Neuronal stem cell (in vitro differentiated cells): Measurements from ENCODE around the gene MAP3K14.
A peak's percentile ranks its signal among the peaks of the same experiment; 100 is the strongest.

ENCODE experiments used
- DNase-seq: peaks from one replicate; pipeline ENCODE4 v3.0.0-alpha.2; 2013; ENCODE audit warnings: low spot score
- H2AFZ ChIP-seq: one replicate; pipeline ENCODE4 v1.6.1; 2013; ENCODE audit warnings: mild to moderate bottlenecking, low read length, inconsistent platforms
- H2AK5ac ChIP-seq: 2 replicates; pipeline ENCODE4 v1.6.1; 2013; ENCODE audit warnings: low read depth, mild to moderate bottlenecking, inconsistent platforms, low read length, moderate library complexity, mixed read lengths
- H2BK120ac ChIP-seq: 2 replicates; pipeline ENCODE4 v1.6.1; 2013; ENCODE audit warnings: low read depth, mild to moderate bottlenecking, inconsistent platforms, low read length, moderate library complexity, mixed read lengths
- H2BK12ac ChIP-seq: one replicate; pipeline ENCODE4 v1.6.1; 2013; ENCODE audit warnings: low read length, inconsistent platforms
- H2BK15ac ChIP-seq: 2 replicates; pipeline ENCODE4 v1.6.1; 2013; ENCODE audit warnings: mild to moderate bottlenecking, low read length, inconsistent platforms, mixed read lengths
- H2BK5ac ChIP-seq: one replicate; pipeline ENCODE4 v1.6.1; 2013; ENCODE audit warnings: inconsistent platforms, mild to moderate bottlenecking, low read length, moderate library complexity
- H3K14ac ChIP-seq: one replicate; pipeline ENCODE4 v1.6.1; 2013; ENCODE audit warnings: low read length, inconsistent platforms
- H3K18ac ChIP-seq: 2 replicates; pipeline ENCODE4 v1.6.1; 2013; ENCODE audit warnings: low read length, inconsistent platforms
- H3K23ac ChIP-seq: 2 replicates; pipeline ENCODE4 v1.6.1; 2013; ENCODE audit warnings: low read depth, mild to moderate bottlenecking, mixed read lengths, low read length, inconsistent platforms; ENCODE audit not compliant: poor library complexity
- H3K27ac ChIP-seq: replicated peaks from 3 replicates; pipeline ENCODE4 v1.5.1; 2013; ENCODE audit warnings: low read length, inconsistent platforms
- H3K27me3 ChIP-seq, 3 experiments: 2 replicates each; pipeline ENCODE4 v1.6.1; 2013; ENCODE audit warnings: low read length in 3 of 3, mild to moderate bottlenecking in 2 of 3, inconsistent platforms in 1 of 3, low read depth in 1 of 3, mixed read lengths in 1 of 3, moderate library complexity in 1 of 3; ENCODE audit not compliant: control insufficient read depth in 3 of 3, insufficient read depth in 3 of 3
- H3K36me3 ChIP-seq, 2 donors: replicated peaks in 1 of 2; 2 replicates each; pipeline ENCODE4 v1.6.1; 2013; ENCODE audit warnings: low read length in 2 of 2; ENCODE audit not compliant: control insufficient read depth in 2 of 2, insufficient read depth in 2 of 2
- H3K4ac ChIP-seq: 2 replicates; pipeline ENCODE4 v1.6.1; 2013; ENCODE audit warnings: inconsistent platforms, mild to moderate bottlenecking, low read length, moderate library complexity
- H3K4me1 ChIP-seq, 2 donors: 1 replicate in 1 of 2; 2 replicates in 1 of 2; pipeline ENCODE4 v1.6.1; 2013; ENCODE audit warnings: low read length in 2 of 2, low read depth in 1 of 2; ENCODE audit not compliant: control insufficient read depth in 2 of 2, insufficient read depth in 1 of 2
- H3K4me2 ChIP-seq: one replicate; pipeline ENCODE4 v1.6.1; 2013; ENCODE audit warnings: mild to moderate bottlenecking, low read length, inconsistent platforms; ENCODE audit not compliant: insufficient read depth, poor library complexity, severe bottlenecking
- H3K4me3 ChIP-seq, 2 donors: 2 replicates each; pipeline ENCODE4 v1.5.1; 2013; ENCODE audit warnings: low read length in 2 of 2, mild to moderate bottlenecking in 2 of 2, inconsistent platforms in 1 of 2, moderate library complexity in 1 of 2
- H3K79me1 ChIP-seq: one replicate; pipeline ENCODE4 v1.6.1; 2013; ENCODE audit warnings: low read depth, mild to moderate bottlenecking, inconsistent platforms, low read length, moderate library complexity
- H3K9ac ChIP-seq: one replicate; pipeline ENCODE4 v1.6.1; 2013; ENCODE audit warnings: mild to moderate bottlenecking, low read depth, low read length, inconsistent platforms; ENCODE audit not compliant: poor library complexity
- H3K9me3 ChIP-seq, 2 donors: replicated peaks in 1 of 2; 2 replicates each; pipeline versions ENCODE3 to v1.6.1; 2013; ENCODE audit warnings: low read length in 2 of 2, mild to moderate bottlenecking in 2 of 2, inconsistent platforms in 1 of 2, low read depth in 1 of 2, mixed read lengths in 1 of 2, moderate library complexity in 1 of 2; ENCODE audit not compliant: control insufficient read depth in 2 of 2, insufficient read depth in 1 of 2
- H4K8ac ChIP-seq: one replicate; pipeline ENCODE4 v1.6.1; 2013; ENCODE audit warnings: low read depth, mild to moderate bottlenecking, inconsistent platforms, low read length, moderate library complexity
- H4K91ac ChIP-seq: one replicate; pipeline ENCODE4 v1.6.1; 2013; ENCODE audit warnings: low read length, low read depth, mild to moderate bottlenecking, inconsistent platforms; ENCODE audit not compliant: poor library complexity
- WGBS, 2 donors: extraction: QIAGEN DNeasy Blood & Tissue Kit; methylation state at CpG; one replicate each; pipeline ENCODE4 v1.1.7; 2013; ENCODE audit warnings: missing lambda C conversion rate in 2 of 2, mixed read lengths in 1 of 2; ENCODE audit not compliant: insufficient read length in 2 of 2, insufficient replicate concordance in 1 of 2; ENCODE audit errors: extremely low coverage in 2 of 2; 5-methylcytosine and 5-hydroxymethylcytosine counted together

MAP3K14 gene

GRCh38 chr17:45247429-45248131 is 69.2 kb downstream of the MAP3K14 start:
- Histone ChIP-seq H3K18ac (peak overlapping the region; percentile 99), H4K91ac (no peak overlapping the region), H3K79me1 (peaks cover 6% of the 10 kb centered on the region), H2AK5ac (peak overlapping the region; percentile 94), H2BK120ac (peak overlapping the region; percentile 73), H3K9ac (peak overlapping the region; percentile 90), H3K4me3 (peak overlapping the region; percentile 62 to 94), H3K23ac (peak overlapping the region; percentile 83), H3K9me3 (peaks cover 0 to 7% of the 10 kb centered on the region in 2 donors), H2AFZ (peak overlapping the region; percentile 100), H3K14ac (peak overlapping the region; percentile 90), H3K4ac (no peak overlapping the region), H3K4me2 (peak overlapping the region; percentile 87), H3K4me1 (peaks cover 5 to 12% of the 10 kb centered on the region in 2 donors), H3K36me3 (peaks cover 0 to 4% of the 10 kb centered on the region in 2 donors), H2BK15ac (peak overlapping the region; percentile 81), H2BK12ac (no peak overlapping the region), H2BK5ac (peak overlapping the region; percentile 94), H3K27me3 (peaks cover 0 to 51% (median 0%) of the 10 kb centered on the region in 3 experiments), H4K8ac (no peak overlapping the region), H3K27ac (peak overlapping the region; percentile 96)
- peak; percentile 94 for DNase-seq
- no CpG with 5 or more reads among the region's 61 CpGs for WGBS, 2 donors

- peak; percentile 64 for DNase-seq
- Histone ChIP-seq H4K8ac (no peak overlapping the region), H3K4me3 (peak overlapping the region; percentile 62 to 86), H3K9ac (peak overlapping the region; percentile 90), H2BK12ac (no peak overlapping the region), H3K4me2 (peak overlapping the region; percentile 87), H4K91ac (no peak overlapping the region), H3K23ac (peak overlapping the region; percentile 38), H2AFZ (peak overlapping the region; percentile 100), H3K27ac (peak overlapping the region; percentile 96), H3K27me3 (peaks cover 0 to 58% (median 0%) of the 10 kb centered on the region in 3 experiments), H2BK15ac (peak overlapping the region; percentile 81), H3K9me3 (peaks cover 0 to 7% of the 10 kb centered on the region in 2 donors), H3K4me1 (peaks cover 5 to 15% of the 10 kb centered on the region in 2 donors), H2BK5ac (peak overlapping the region; percentile 94), H3K79me1 (peaks cover 6% of the 10 kb centered on the region), H2AK5ac (peak overlapping the region; percentile 86), H3K14ac (peak overlapping the region; percentile 97), H3K36me3 (peaks cover 0 to 4% of the 10 kb centered on the region in 2 donors), H2BK120ac (peak overlapping the region; percentile 73), H3K18ac (peak overlapping the region; percentile 99), H3K4ac (no peak overlapping the region)
- no CpG with 5 or more reads among the region's 33 CpGs for WGBS, 2 donors
These were observed 69.9 kb downstream of the MAP3K14 start for GRCh38 chr17:45246861-45247428.

GRCh38 chr17:45246338-45246737 is 70.5 kb downstream of the MAP3K14 start:
- Histone ChIP-seq H3K27me3 (peaks cover 0 to 62% (median 0%) of the 10 kb centered on the region in 3 experiments), H3K14ac (no peak overlapping the region), H2BK120ac (no peak overlapping the region), H3K18ac (peak overlapping the region; percentile 5), H2BK12ac (peak overlapping the region; percentile 2), H3K4me3 (peak overlapping the region; percentile 62 to 86), H2BK5ac (no peak overlapping the region), H2BK15ac (no peak overlapping the region), H3K9ac (peak overlapping the region; percentile 54), H2AFZ (peak overlapping the region; percentile 100), H3K4me1 (peaks cover 5 to 15% of the 10 kb centered on the region in 2 donors), H2AK5ac (peak overlapping the region; percentile 86), H4K91ac (no peak overlapping the region), H3K36me3 (peaks cover 0 to 4% of the 10 kb centered on the region in 2 donors), H4K8ac (no peak overlapping the region), H3K23ac (no peak overlapping the region), H3K9me3 (peaks cover 0 to 7% of the 10 kb centered on the region in 2 donors), H3K4me2 (peak overlapping the region; percentile 87), H3K79me1 (peaks cover 6% of the 10 kb centered on the region), H3K4ac (no peak overlapping the region), H3K27ac (no peak overlapping the region)
- no peak for DNase-seq
- WGBS, 2 donors = no CpG with 5 or more reads among the region's 8 CpGs
